Measurements from ENCODE around the gene OR8S1. TPM values are rescaled to one million over a fixed set of nuclear protein-coding genes. Genes with fewer than 3 reads are reported as not detected.
"Not testable (repeated sequence)": the region's sequence is repeated elsewhere in the genome, so short reads cannot be mapped to it uniquely, and the experiment has no call there.

OR8S1 gene
- total and polyA plus RNA-seq, 2 donors from 2014 or later: not detected

DNA sequence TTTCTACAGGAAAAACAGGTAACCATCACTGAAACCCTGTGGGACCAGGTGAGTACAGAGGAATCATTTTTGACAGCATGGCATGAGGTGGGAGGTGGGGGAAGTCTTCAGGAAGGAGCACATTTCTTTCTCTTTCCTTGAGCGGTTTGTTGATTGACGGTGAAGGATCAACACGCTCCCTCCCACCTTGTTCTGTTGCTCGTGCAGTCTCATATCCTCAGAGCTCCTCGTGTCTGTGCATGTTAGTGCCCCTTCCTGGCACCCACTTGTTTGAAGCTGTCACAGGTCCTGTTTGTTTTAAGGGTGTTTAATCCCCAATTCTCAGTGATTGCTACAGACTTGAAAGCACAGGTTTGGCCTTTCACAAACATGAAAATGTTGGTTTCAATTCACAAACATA lies 38.8 kb upstream of the OR8S1 start:
- H3K27ac ChIP-seq (ENCODE audit: low read depth in 2 of 2, low read length in 2 of 2): no peak overlapping the region
- H3K27me3 ChIP-seq (ENCODE audit: control insufficient read depth, insufficient read depth, low read length): no peaks in the 10 kb centered on the region
- H3K9me3 ChIP-seq (ENCODE audit: control insufficient read depth in 2 of 3, insufficient read depth in 1 of 3, low read length in 3 of 3): no peaks in the 10 kb centered on the region
- H3K4me1 ChIP-seq (ENCODE audit: control insufficient read depth in 2 of 3, insufficient read depth in 2 of 3, low read depth in 1 of 3, low read length in 3 of 3): no peaks in the 10 kb centered on the region
- H3K4me3 ChIP-seq (ENCODE audit: low read length in 3 of 3): no peak overlapping the region
- intact Hi-C loops (cut with DNase I): no loop called here
- H3K36me3 ChIP-seq (ENCODE audit: control insufficient read depth in 2 of 3, insufficient read depth in 3 of 3, low read length in 3 of 3): no peaks in the 10 kb centered on the region
- H3K9ac ChIP-seq (ENCODE audit: low read length in 3 of 3): no peak overlapping the region
- DNase-seq: no peak
- TF ChIP-seq, protein P1, sequence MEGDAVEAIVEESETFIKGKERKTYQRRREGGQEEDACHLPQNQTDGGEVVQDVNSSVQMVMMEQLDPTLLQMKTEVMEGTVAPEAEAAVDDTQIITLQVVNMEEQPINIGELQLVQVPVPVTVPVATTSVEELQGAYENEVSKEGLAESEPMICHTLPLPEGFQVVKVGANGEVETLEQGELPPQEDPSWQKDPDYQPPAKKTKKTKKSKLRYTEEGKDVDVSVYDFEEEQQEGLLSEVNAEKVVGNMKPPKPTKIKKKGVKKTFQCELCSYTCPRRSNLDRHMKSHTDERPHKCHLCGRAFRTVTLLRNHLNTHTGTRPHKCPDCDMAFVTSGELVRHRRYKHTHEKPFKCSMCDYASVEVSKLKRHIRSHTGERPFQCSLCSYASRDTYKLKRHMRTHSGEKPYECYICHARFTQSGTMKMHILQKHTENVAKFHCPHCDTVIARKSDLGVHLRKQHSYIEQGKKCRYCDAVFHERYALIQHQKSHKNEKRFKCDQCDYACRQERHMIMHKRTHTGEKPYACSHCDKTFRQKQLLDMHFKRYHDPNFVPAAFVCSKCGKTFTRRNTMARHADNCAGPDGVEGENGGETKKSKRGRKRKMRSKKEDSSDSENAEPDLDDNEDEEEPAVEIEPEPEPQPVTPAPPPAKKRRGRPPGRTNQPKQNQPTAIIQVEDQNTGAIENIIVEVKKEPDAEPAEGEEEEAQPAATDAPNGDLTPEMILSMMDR (IDR thresholded peaks at IDR 0.05; ENCODE audit: borderline replicate concordance, extremely low read depth, insufficient read depth): no peak
- no peak for FAIRE-seq

DNA sequence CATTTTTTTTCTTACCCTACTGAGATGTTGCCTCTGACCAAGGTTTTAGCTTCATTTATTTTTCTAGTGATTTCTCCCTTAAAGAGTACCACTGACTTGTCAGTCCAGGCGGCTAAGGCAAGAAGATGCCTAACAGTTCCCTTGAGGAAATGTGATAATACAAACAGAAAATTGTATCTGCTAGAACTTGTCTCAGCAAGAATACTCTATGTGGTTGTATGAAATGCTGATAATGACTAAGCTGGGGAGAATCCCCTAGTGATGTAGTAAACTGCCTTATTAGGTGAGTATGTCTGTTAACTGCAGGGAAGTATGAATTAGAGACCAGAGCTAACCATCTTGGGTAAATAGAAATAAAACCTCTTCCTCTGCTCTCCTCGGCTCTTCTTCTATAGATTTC lies 36.4 kb upstream of the OR8S1 start:
- intact Hi-C loops (cut with DNase I): no loop called here
- no peak overlapping the region for H3K9ac ChIP-seq (ENCODE audit: low read length in 3 of 3)
- TF ChIP-seq, protein P1 (IDR thresholded peaks at IDR 0.05; ENCODE audit: borderline replicate concordance, extremely low read depth, insufficient read depth): no peak
- FAIRE-seq (no peak), DNase-seq (no peak)
- no peaks in the 10 kb centered on the region for H3K36me3 ChIP-seq (ENCODE audit: control insufficient read depth in 2 of 3, insufficient read depth in 3 of 3, low read length in 3 of 3)
- H3K27me3 ChIP-seq (ENCODE audit: control insufficient read depth, insufficient read depth, low read length): no peaks in the 10 kb centered on the region
- no peak overlapping the region for H3K4me3 ChIP-seq (ENCODE audit: low read length in 3 of 3)
- H3K9me3 ChIP-seq (ENCODE audit: control insufficient read depth in 2 of 3, insufficient read depth in 1 of 3, low read length in 3 of 3): no peaks in the 10 kb centered on the region
- no peaks in the 10 kb centered on the region for H3K4me1 ChIP-seq (ENCODE audit: control insufficient read depth in 2 of 3, insufficient read depth in 2 of 3, low read depth in 1 of 3, low read length in 3 of 3)
- no peak overlapping the region for H3K27ac ChIP-seq (ENCODE audit: low read depth in 2 of 2, low read length in 2 of 2)

DNA sequence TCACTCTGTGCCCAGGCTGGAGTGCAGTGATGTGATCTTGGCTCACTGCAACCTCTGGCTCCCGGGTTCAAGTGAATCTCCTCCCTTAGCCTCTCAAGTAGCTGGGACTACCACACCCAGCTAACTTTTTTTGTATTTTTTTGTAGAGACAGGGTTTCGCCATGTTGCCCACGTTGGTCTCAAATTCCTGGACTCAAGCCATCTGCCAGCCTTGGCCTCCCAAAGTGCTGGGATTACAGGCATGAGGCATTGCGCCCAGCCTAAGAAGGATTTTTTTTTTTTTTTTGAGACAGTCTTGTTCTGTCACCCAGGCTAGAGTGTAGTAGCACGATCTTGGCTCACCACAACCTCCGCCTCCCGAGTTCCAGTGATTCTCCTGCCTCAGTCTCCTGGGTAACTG lies 36.0 kb upstream of the OR8S1 start:
- intact Hi-C loops (cut with DNase I); H3K4me1 ChIP-seq (ENCODE audit: control insufficient read depth in 2 of 3, insufficient read depth in 2 of 3, low read depth in 1 of 3, low read length in 3 of 3); FAIRE-seq; H3K36me3 ChIP-seq (ENCODE audit: control insufficient read depth in 2 of 3, insufficient read depth in 3 of 3, low read length in 3 of 3); H3K27ac ChIP-seq (ENCODE audit: low read depth in 2 of 2, low read length in 2 of 2); H3K4me3 ChIP-seq (ENCODE audit: low read length in 3 of 3); H3K9me3 ChIP-seq (ENCODE audit: control insufficient read depth in 2 of 3, insufficient read depth in 1 of 3, low read length in 3 of 3); H3K9ac ChIP-seq (ENCODE audit: low read length in 3 of 3); H3K27me3 ChIP-seq (ENCODE audit: control insufficient read depth, insufficient read depth, low read length); DNase-seq: not testable (repeated sequence)

DNA sequence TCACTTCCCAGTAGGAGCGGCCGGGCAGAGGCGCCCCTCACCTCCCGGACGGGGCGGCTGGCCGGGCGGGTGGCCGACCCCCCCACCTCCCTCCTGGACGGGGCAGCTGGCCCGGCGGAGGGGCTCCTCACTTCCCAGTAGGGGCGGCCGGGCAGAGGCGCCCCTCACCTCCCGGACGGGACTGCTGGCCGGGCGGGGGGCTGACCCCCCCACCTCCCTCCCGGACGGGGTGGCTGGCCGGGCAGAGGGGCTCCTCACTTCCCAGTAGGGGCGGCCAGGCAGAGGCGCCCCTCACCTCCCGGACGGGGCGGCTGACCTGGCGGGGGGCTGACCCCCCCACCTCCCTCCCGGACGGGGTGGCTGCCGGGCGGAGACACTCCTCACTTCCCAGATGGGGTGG lies 25.2 kb upstream of the OR8S1 start:
- H3K27ac ChIP-seq (ENCODE audit: low read depth in 2 of 2, low read length in 2 of 2); H3K9me3 ChIP-seq (ENCODE audit: control insufficient read depth in 2 of 3, insufficient read depth in 1 of 3, low read length in 3 of 3); H3K9ac ChIP-seq (ENCODE audit: low read length in 3 of 3); FAIRE-seq; intact Hi-C loops (cut with DNase I); H3K4me1 ChIP-seq (ENCODE audit: control insufficient read depth in 2 of 3, insufficient read depth in 2 of 3, low read depth in 1 of 3, low read length in 3 of 3); H3K36me3 ChIP-seq (ENCODE audit: control insufficient read depth in 2 of 3, insufficient read depth in 3 of 3, low read length in 3 of 3); H3K4me3 ChIP-seq (ENCODE audit: low read length in 3 of 3); H3K27me3 ChIP-seq (ENCODE audit: control insufficient read depth, insufficient read depth, low read length); DNase-seq: not testable (repeated sequence)

DNA sequence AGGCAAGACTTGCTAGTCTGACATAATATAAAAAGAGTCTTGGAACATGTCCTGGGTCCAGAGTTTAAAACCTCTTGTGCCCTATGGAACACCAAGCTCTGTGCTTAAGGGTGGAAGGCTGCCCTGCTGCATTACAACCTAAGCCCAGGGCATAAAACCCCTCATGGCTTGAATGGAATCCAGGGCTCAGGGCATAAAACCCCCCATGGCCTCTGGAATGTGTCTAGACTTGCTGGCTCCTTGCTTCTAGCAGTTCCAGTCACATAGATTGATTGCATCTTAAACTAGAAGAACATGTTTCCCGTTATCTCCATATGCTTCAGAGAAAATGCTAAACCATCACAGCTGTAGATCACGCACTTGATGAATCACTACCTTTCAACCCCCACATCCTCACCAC lies 18.6 kb upstream of the OR8S1 start:
- DNase-seq; H3K27ac ChIP-seq (ENCODE audit: low read depth in 2 of 2, low read length in 2 of 2); FAIRE-seq; H3K9ac ChIP-seq (ENCODE audit: low read length in 3 of 3); H3K9me3 ChIP-seq (ENCODE audit: control insufficient read depth in 2 of 3, insufficient read depth in 1 of 3, low read length in 3 of 3); H3K27me3 ChIP-seq (ENCODE audit: control insufficient read depth, insufficient read depth, low read length); H3K4me1 ChIP-seq (ENCODE audit: control insufficient read depth in 2 of 3, insufficient read depth in 2 of 3, low read depth in 1 of 3, low read length in 3 of 3); H3K4me3 ChIP-seq (ENCODE audit: low read length in 3 of 3); intact Hi-C loops (cut with DNase I); H3K36me3 ChIP-seq (ENCODE audit: control insufficient read depth in 2 of 3, insufficient read depth in 3 of 3, low read length in 3 of 3): not testable (repeated sequence)
